Inflammatory macrophage treated with lipopolysaccharide for 1 hour (primary cell): ENCODE measurements around the gene AP2B1.
"Not testable (repeated sequence)": the region's sequence is repeated elsewhere in the genome, so short reads cannot be mapped to it uniquely, and the experiment has no call there.

ENCODE experiments used
- DNase-seq, 2 donors: peaks; one replicate each; pipeline ENCODE4 v3.0.0-alpha.2; 2020 to 2022

AP2B1 gene

DNA sequence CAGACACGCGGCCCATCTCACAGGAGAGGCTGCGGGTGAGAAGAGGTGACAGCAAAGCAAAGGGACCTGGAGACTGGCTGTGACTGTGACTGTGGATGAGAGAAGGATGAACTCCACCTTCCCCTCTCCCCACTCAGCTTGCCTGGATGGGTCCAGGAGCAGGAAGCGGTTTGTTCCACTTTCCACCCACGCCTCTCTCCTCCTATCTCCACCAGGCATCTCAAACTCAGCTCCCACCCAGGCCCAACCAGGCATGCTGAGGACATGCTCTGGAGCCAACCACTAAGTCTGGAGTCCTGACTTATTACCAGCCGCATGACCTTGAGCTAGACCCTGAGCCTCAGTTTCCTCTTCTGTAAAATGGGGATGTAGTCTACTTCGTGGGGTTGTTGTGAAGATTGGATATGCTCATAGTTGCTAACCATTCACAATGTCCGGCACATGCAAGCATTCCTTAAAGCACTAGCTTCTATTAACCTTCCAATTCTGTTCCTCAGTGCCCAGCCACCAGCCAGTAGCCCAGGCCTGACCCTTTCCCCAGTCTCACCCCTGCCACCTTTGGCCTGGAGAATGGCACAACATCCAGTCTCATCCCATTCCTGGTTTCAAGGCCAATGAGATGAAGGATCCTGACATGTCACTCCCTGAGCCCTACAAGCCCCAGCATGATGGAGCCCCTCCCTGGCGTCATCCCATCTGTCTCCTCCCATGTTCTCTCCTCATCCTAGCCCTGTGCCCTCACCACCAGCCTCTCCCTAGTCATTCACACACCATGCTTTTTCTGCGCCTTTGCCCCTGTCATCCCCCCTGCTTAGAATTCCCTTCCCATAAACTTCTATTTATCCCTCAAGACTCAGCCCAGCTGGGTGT, 163.6 kb downstream of the AP2B1 start:
- no peak for DNase-seq

DNA sequence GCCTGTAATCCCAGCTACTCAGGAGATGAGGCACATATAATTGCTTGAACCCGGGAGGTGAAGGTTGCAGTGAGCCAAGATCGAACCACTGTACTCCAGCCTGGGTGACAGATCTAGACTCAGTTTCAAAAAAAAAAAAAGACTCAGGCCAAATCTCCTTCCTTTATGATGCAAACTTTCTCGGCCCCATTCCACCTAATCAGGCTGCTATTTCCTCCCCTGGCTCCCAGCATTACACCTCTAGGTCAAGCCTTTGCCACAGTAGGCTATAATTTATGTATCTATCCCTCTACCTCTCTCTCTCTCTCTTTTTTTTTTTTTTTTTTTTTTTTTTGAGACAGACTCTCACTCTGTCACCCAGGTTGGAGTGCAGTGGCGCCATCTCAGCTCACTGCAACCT, 164.4 kb downstream of the AP2B1 start:
- not testable (repeated sequence) for DNase-seq

DNA sequence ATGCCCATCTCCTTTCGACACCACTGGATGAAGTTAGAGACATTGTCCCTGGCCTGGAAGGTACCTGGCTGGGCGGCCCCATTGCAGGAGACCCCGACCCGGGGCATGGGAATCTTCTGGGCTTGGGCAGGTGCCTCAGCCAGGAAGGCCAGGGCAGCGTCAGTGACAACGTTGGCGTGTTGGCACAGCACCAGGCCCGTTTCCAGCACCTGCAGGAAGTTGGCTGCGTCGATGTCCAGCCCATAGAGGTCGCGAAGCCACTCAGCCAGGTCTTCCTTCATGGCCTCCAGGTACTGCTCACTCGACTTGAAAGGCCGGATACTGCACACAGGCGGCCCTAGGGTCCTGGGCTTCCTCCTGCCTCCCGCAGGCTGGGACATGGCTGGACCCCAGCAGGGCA, 165.3 kb downstream of the AP2B1 start:
- no peak for DNase-seq

- DNase-seq, result no peak
Observed at GRCh38 chr17:35752945-35753764, 166.0 kb downstream of the AP2B1 start, which contains the start of gene GAS2L2. GAS2L2 (minus strand) TSS chr17:35753239; CDS start chr17:35752850, 389 bp downstream.

DNA sequence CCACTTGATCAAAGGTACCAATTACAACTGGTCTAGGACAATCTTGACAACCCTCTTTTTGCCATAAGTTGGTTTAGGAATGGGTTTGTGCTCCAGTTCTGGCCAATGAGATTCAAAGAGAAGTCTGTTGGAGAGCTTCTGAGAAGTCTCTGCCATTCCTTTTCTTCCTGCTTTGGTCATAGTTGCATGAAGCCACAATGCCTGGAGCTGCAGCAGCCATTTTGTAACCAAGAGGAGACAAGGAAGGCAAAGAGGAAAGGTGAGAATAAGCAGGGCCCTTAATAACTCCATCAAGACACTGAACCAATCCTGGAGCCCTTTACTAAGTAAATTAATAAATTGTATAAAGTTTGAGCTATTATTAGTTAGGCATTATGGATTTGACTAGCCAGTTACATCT, 170.1 kb downstream of the AP2B1 start:
- no peak for DNase-seq

DNA sequence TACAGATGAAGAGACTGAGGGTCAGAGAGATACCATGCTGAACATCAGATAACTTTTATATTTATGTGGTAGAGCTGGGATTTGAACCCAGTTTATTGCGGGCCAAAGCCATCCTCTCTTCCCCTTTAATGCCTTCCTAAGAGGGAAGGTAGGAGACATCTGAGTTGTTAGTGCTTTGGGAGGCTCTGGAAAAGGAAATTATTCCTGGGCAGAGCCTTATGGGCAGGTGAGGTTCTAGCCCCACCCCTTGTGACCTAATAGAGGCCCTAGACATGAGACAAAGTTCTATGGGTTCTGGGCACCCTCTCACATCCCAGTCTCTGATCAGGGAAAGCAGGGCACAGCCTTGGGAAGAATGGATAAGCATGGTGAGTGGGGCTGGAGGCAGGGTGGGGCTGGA, 173.5 kb downstream of the AP2B1 start, which contains the start of gene C17orf50:
TSS of gene C17orf50 (plus strand) at position 301 of the 400 bp plus-strand sequence. CDS start at position 356, 55 bp downstream.
- no peak for DNase-seq

DNA sequence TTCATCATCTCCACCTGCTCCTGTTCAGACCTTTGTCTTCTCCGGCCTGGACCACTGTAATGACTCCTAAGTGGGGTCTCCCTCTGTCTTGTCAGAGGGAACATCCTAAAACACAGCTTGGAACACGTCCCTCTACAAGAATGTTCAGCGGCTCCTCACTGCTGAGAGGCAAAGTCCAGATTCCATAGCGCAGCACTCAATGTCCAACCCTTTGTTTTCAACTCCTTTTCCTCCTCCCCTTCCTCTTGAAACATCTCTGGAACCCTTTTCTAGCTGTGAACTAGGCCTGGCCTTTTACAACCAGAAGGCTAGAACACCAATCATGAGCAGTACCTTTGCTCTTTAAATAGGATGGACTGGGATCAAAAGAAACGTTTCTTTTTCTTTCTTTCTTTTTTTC, 174.5 kb downstream of the AP2B1 start:
- DNase-seq, result no peak

DNA sequence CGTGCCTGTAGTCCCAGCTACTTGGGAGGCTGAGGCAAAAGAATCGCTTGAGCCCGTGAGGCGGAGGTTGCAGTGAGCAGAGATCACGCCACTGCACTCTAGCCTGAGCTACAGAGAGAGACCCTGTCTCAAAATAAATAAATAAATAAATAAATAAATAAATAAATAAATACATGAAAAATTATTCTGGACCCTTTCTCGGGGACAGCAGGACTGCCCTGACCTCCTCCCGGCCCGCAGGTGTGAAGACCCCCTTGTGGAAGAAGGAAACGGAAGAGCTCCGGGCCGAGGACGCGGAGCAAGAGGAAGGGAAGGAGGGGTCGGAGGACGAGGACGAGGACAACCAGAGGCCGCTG, 176.6 kb downstream of the AP2B1 start:
- no peak for DNase-seq

- peak; percentile 76 to 93 for DNase-seq
Observed at GRCh38 chr17:35764123-35764991, 177.2 kb downstream of the AP2B1 start.

DNA sequence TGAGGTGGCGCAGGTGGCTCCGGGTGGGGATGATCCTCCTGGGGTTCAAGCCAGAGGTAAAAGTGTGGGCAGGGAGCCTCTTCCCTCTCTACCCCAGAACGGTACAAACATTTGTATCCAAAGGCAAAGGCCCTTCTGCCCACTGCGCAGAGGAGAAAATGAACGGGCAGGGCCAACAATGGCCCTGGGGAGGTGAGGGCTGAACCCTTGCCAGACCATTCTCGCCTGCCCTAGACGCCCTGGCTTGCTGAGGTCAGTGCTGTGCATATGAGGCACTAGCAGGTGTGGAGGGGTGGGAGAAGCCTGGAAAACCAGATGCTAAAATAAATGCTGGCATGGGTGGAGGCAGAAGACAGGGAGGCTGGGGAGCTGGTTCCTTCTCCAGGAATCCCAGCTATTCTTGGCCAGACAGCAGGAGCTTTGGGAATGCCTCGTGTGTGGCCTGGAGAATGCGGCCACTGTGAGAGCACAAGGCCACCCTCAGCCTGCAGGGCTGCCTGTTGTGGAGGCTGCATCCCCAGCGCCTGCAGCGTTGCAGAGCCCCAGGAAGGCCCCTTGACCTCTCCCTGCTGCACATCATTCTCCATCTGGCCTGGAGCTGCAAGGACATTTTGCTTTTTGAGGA, 178.1 kb downstream of the AP2B1 start:
- no peak for DNase-seq

- DNase-seq, result no peak
Observed at GRCh38 chr17:35765756-35766488, 178.8 kb downstream of the AP2B1 start.

GRCh38 chr17:35766489-35766877, 179.4 kb downstream of the AP2B1 start:
- no peak for DNase-seq

DNA sequence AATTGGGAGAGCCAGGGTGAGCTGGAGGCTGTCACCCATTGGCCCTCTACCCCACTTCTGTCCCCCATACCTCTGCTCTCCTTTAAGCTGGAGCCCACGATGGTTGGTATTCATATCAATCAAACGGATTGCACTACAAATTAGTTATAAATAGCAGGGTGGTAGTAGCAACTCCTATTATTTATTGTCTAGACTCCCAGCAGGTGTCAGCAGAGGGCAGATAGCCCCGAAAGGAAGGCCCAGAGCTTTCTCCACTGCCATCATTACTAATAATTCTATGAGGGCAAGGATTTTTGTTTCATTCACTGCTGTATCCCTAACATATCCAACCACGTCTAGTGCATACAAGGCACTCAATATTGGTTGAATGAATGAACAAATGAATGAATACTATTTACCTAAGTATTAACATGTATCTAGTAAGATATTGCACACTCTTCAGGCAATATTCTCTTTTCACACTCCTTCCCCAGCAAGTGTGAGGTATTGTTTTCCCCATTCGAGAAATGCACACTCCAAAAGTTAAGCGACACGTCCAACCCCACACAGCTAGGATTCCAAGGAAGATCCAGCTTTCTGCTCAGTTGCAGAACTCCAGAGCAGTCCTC, 179.9 kb downstream of the AP2B1 start:
- peak in 1 of 2 donors; percentile 37 for DNase-seq

DNA sequence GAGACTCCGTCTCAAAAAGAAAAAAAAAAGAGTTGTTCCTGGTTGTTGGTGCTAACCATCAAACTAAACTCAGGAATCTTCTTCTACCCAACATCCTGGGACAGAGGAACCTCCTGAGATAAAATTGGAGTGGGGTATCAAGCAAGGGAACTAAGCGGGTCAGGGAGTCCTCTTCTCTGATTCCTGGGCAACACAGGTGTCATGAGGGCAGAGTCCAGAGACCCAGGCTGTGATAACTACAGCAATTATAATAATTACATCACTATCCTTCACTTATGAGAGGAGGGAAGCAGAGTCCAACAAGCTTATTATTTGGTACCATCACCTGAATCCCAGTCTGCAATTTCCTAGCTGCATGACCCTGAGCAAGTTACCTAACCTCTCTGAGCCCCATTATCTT, 181.7 kb downstream of the AP2B1 start:
- no peak for DNase-seq

- no peak for DNase-seq
Observed at GRCh38 chr17:35769895-35770486, 182.9 kb downstream of the AP2B1 start.

DNA sequence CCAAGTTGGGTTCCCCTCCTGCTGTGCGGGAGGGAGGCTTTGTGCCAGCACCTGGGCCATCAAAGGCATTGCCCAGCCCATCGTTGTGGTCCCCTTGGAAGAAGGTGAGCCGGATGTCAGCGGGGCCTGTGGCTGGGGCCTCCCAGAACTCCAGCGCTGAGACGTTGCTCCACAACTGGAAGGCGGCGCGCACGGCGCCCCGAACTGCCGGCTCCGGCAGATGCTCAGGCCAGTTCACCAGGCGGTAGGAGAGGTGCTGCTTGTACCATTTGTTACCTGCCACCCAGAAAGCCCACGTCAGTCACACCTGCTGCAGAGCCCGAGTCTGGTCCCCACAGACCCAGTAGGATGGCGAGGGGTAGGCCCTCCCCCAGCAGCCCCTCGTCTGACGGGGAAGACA, 186.0 kb downstream of the AP2B1 start:
- no peak for DNase-seq

- DNase-seq, result no peak
Observed at GRCh38 chr17:35773679-35774425, 186.7 kb downstream of the AP2B1 start.

DNA sequence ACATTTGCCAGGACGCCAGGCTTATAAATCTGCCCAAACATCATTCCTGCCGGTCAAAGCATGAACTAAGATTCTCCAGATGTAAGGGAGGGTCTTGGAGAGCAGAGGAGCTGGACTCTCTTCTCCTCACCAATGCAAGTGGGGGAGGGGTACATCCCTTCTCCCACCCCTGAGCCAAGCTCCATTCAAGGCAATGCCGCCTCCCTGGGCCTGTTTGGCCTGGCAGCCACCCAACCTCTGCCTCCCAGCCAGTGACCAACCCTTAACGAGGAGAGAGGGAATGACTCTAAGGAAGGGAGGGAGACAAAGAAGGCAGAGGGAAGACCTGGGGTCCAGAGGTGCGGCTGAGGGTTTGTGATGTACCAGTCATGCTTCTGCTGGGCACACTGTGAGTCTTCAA, 187.4 kb downstream of the AP2B1 start:
- DNase-seq, result no peak

DNA sequence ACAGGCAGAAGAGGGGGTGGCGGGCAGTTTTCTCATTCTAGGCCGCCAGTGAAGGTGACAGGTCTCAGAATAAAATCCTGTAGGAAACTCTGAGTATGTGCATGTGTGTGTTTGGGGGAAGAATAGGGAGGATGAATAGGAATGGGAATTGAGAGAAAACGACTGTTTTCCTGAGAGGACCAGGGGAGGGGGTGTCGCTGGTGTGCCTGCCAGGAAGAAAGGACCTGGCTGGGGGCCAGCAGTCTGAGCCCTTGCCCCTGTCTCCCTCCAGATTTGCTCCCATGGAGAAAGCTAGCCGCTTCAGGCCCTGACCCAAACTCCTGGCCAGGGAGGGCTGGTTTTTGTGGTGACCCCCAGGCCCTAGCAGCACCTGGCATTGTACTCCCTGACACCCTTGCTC, 187.9 kb downstream of the AP2B1 start:
- no peak for DNase-seq

- no peak for DNase-seq
Observed at GRCh38 chr17:35775583-35775982, 188.5 kb downstream of the AP2B1 start.
